COLO829 (cell line): Measurements from ENCODE around the gene MANBA.
A peak's percentile ranks its signal among the peaks of the same experiment; 100 is the strongest.

ENCODE experiments used
- DNase-seq: peaks from one replicate; pipeline ENCODE4 v3.0.0; 2012; ENCODE audit warnings: low spot score

Gene MANBA

DNA sequence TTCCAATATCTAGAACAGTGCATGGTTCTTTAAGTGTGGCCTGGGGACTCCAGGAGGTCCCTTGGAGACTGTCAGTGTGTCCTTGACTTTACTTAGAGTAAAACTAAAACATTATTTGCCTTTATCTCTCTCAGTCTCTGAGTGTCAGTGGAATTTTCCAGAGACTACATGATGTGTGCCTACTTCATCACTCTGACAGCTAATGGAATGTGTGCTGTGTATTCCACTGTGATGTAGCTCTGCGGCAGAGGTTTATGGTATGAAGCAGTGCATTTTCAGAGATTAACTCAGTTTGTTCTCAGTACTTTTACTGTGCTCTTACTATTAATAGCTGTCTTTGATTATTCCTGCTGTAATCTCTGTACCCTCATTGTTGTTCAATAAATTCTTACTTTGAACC lies 85.6 kb downstream of the MANBA start:
- no peak for DNase-seq

DNA sequence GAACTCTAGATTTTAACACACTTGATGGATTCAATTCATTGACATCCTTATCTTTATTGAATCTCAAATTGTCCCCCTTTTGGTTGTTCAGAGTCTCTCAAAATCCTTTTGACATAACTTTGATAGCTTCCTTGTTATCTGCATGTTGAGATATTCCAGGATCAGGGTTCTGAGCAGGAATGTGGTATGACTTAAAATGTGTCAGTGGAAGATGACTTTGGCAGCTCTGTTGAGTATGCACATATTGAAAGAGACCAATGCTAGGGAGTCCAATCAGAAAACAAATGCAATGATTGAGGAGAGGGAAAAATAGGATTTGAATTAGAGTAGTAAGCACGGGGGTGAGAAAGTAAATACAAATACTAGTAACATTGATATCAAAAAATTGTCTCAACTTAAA lies 93.8 kb downstream of the MANBA start:
- DNase-seq, result no peak

DNA sequence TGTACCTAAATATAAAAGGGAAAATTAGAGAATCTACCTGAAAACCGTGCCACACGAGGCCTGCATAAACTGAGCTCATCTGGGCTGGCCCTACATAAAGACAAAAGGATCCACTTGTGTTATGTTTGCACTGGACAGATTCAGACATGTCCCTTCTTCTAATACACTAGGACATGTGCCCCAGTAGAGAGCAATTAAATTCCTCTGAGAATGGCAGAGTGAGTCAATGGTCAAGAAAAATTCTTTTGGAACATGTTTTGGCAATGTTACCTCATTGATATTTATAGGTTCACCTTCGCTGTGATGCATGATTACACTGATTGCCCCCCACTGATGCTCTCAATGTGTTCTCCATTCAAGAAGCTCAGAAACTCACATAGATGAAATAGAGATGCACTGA lies 95.2 kb downstream of the MANBA start:
- no peak for DNase-seq

DNA sequence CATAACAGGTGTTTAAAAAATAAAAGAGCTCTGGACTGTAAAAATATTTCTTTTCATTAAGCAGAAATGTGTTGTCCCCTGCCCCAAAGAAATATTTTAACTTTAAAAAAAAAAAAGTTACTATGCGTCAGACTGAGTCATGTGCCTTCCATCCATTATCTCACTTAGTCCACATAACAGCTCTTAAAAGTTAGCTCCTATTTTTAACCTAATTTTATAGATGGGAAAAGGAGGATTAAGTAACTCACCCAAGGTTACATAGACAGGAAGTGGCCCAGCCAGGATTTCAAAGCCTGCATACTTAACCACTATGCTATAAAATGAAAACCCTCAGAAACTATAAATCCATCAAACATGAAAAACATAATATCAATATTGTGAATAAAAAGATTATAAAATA lies 97.7 kb downstream of the MANBA start:
- peak; percentile 20 for DNase-seq

DNA sequence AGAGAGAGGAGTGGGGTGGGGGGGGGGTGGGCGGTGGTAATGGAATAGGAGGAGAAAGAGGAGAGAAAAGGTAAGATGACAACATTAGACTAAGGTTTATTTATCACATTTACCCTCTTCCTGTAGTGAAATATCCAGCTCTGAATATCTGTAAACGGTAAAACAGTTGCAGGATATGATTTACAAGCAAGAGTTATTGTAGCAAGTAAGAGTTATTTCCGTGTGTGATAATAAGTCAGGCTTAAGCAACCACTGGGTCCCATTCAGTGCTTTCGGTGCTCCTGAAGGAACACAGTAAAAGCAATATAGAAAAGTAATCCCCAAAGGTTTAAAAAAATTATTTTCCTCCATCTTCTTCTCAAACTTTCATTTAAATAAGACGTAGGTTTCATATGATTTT lies 103.6 kb downstream of the MANBA start:
- no peak for DNase-seq

DNA sequence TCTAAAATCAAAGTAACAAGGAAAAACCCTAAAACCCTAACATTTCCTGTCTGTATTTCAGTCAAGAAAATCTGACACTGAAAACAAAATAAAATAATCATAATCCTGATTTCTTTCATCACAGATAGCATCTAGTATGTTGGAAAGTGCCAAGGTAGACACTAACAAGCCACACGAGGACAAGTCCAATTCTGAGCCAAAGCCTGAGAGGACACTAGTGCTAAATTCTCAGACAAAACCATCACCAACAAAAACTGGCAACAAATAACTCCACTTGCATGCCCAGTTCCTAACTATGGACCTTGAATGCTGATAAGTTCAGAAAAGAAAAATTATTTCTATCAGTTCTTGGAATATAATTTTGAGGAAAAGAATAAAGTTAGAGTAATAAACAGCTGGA lies 113.7 kb downstream of the MANBA start:
- DNase-seq, result no peak

DNA sequence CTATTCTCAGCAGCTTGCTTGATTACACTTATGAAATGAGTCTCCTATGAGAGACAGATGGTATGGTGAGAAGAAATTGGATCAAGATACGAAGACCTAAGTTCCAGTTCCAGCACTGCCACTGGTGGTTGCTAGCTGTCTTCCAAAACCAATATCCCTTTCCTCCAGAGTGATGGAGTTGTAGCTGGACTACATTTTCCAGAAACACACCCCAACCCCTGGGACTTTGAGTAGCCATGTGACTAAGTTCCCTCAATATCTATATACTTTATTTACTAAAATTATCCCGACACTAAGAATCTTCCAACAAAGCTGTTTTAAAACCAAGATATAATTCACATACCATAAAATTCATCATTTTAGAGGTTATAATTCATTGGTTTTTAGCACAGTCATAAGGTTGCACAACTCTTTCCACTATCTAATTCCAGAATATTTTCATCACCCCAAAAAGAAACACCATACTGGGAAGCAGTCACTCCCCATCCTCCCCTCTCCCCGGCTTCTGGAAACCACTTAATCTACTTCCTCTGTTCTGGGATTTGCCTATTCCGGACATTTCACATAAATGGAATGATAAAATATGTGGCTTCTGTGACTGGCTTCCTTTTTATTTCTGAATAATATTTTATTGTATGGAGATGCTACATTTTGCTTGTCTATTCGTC lies 118.0 kb downstream of the MANBA start:
- no peak for DNase-seq

DNA sequence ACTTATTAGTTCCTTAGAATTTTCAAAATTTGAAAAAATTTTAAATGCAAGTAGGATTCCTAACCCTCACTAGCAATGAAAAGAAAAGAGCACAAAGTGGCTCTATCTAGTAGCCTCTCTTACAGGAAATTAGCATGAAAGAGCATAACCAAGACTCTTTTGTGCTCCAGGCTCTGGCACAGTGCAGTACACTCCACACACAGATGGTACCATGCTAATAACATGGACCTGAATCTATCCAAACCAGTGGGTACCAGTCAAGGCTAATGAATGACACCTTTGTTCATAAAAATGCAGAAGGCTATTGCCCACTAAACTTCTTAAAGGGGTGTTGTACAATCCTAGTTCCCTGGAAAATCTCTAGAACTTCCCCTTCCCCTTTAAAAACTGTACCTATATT lies 119.0 kb downstream of the MANBA start:
- peak; percentile 89 for DNase-seq

DNA sequence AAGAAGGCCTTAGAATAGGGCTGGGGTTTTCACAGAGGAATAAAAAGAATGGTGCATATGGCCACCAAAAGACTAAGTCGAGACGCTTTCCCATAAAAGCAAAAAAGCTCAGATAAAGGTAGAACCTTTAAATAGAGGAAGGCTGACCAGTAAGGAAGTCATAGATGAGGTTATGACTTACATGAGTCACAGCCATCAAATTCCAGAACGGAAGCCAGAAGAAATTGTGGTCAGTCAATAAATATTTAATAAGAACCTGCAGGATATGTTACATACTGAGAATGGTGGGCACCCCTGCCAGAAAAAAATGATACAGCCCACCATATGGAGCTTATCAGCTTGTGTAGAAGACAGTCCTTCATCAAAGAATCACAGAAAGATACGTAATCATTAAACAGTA lies 120.1 kb downstream of the MANBA start:
- DNase-seq, result no peak

DNA sequence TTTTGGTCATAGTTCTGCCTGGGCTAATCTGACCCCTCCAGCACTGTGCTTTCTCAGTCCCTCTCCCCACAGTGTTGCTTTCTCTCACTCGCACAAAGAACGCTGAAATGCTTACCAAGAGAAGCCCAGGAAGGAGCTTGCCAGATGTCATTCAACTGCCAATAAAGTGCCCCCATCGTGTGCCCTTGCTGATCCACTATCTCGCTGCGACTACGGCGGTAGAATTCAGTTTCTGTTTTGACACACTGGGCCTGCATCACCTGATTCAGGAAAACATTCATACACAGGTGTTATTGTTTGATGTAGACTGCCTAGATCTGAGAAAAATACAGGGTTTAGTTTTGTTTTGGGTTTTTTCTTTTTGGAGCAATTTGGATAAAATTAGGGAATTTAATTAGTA lies 121.2 kb downstream of the MANBA start:
- DNase-seq, result no peak

DNA sequence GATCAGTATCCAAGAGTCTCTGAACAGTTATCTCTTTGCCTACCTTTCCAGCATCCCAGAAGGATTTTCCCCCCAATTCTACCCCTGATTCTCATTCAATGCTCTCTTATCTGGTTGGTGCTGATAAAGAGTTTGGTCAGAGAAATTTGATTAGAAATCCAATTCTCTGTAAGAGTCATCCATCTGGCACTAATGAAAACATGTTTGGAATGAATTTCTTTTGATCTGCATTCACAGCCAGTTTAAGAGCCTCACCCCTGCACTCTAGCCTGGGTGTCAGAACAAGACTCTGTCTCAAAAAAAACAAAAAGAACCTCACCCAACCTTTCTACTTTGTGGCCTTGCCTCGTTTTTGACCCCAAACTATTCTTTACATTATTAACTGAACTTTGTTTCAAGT lies 122.1 kb downstream of the MANBA start:
- no peak for DNase-seq

DNA sequence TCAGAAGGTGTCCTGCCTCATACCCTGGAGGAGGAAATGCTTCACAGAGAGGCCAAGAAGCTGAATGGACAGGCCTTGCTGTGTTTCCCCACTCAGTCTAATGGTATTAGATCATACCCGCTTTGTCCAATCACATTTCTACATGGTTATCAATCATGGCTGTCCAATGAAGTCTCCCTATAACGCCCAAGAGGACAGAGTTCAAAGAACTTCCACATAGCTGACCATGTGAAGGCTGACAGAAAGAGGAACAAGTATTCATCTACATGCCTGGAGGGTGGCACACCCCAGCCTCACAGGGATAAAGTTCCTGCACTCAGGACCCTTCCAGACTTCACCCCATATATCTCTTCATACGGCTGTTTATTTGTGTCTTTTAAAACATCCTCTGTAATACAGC lies 123.4 kb downstream of the MANBA start:
- DNase-seq, result no peak

DNA sequence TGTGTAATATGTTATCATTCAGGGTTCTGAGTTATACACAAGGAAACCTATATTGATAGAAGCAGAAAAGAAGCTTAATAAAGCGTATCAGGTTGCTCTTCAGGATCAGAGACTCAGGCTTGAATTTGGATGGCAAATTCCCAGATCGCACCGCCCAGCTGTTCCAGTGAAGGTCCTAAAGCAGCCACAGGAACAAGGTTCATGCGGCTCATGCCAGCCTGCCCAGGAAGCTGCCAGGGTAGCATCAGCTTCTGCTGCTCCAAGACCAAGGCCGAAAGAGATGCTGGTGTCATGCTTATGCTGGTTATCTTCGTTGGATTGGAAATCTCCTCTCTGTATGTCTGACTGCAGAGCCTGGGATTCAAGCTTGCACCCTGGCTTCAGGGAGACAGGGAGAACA lies 127.7 kb downstream of the MANBA start:
- DNase-seq, result no peak

DNA sequence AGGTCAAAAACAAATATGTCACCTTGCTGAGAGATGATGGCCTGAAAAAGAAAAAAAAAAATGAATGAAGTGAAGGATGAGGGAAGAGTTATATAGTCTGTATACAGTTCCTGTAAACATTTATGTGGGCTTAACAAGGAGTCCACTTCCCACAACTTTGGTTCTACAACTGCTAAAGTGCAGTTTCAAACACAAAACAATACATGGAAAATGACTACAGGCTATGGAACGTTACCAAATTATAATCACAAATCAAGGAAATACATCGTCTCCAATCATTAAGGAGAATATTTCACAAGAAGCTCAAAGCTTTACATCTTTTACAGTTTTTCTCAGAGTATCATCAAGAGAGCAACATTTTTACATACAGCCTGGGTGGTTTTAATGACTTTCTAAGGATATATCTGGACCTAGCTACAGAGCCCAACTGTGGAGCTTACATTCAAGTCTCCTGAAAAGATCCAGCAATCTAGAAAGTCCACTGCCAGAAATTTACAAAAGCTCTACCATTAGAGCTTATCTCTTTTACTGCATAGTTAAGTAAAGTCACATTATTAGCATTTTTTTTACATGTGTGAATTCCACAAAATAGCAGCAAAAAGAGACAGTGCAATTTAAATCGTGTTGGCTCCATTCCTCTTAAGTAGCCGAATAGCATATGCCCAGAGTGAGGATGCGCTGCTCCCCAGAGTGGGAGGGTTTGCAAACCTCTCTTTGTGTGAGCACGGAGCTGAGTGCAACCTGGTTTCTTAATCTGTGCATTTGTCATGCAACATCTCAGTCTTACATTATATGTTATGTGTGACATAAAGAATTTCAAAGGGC lies 128.3 kb downstream of the MANBA start:
- no peak for DNase-seq

DNA sequence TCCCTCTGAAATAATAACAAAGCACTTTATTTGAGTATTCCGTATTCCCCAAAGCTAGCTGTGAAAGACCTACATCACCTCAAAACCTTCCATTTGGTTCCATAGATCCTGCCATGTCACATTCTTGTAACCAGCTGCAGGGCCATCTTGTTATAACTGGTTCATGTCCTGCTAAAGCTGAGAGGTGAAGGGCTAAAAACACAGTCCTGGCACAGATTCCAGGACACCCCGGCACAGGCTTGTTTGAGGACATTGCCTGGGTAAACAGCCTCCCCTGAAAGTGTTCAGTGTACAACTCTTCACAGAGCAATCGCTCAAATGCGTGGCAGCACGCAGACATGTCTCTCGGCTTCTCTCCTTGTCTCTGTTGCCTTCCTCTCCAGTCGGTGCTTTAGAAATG lies 129.2 kb downstream of the MANBA start:
- DNase-seq, result no peak

DNA sequence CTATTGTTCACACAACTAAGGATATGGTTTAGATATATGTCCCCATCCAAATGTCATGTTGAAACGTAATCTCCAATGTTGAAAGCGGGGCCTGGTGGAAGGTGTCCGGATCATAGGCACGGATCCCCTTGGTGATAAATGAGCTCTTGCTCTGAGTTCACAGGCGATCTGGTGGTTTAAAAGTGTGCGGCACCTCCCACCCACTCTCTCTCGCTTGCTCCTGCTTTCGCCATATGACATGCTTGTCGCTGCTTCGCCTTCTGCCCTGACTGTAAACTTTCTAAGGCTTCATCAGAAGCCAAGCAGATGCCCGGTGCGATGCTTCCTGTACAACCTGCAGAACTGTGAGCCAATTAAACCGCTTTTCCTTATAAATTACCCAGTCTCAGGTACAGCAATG lies 131.1 kb downstream of the MANBA start:
- DNase-seq, result no peak

DNA sequence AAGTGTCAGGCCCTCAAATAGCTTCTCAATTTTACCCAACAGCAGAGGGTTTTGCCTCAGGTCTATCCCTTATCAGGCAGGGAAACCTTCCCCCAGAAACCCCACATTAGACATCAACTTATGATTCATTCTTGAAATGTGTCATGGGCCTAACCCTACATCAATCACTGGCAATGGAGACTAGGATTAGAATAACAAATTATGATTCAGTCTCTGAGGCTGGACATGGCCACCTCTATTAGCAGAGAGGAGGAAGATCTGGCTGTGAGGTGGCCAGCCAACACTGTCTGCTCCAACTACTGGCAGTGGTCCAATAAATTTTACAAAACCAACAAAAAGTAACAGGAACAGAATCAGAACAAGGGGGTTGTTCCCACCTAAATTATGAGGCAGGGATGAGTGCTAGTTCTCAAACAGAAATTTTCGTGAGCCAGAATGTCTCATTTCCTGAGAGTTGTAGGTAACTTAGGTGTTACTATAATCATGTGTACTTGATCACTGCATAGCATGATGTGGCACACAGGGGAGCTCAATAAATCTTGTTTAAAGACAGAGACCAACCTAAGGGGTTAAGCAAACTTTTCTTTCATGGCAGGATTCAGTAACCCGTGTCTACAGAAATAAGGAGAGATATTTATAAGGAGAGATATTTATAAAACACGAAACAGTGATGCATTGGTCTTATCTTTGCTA lies 132.8 kb downstream of the MANBA start:
- peak; percentile 42 for DNase-seq

DNA sequence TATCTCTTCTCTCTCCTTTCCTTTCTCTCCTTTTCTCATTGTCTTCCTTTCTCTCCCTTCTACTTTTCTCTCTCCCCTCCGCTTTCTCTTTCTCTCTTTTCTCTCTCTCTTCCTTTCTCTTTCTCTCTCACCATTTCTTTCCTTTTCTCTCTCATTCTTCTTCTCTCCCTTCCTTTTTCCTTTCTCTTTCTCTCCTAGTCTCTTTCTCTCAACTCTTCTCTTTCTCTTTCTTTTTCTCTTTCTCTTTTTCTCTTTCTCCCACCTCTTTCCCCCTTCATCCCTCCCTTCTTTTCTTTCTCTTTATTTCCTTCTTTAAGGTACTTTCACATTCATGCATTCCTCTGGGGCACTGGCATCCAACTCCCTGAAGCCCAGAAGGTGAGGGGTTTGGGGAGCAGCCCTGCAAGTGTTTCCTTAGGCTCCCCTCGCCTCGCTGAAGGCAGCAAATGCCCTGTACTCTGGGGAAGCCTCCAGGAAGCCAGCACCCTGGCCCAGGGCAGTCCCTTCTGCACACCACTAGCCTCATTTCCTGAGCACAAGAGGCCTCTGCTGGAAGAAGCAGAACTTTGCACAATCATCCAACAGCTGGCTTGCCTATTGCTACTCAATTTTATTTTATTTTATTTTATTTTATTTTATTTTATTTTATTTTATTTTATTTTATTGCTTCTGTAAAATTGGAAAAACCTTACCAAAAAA lies 135.4 kb downstream of the MANBA start:
- DNase-seq, result peak; percentile 76

DNA sequence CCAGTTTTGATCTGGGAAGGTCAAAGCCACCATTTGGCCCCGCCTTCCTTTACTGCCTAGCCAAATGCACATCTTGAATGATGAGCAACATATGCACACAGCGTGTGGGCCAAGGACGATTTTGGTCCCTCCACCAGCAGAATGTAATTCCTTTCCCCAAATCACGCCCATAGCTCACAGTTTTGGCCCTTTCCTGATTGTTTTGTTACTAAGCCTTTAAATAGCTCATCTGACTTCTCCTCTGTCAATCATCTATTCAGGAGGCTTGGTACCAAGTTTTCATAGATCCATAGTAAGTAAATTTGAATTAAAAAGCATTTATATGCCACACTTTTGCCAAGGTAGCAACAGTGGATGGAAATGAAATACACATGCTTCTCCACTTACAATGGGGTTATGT lies 136.3 kb downstream of the MANBA start:
- no peak for DNase-seq

DNA sequence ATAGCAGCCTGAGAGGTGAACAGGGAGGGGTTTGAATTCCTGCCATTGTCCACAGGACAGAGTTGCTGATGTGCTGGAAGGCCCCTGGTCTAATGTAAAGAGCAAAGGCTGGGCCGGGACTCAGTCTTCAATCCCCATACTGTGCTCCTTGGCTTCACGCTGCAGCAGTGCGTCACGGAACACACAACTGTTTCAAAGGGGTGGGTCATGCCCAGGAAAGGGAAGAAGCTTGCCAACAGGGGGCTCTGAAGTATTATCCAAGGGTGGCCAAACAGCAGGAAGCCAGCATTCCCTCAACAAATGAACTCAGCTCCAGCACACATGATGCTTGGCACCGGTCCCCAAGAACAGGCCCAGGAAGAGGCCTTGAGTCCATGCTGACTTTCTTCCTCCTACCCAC lies 137.1 kb downstream of the MANBA start:
- DNase-seq, result no peak

DNA sequence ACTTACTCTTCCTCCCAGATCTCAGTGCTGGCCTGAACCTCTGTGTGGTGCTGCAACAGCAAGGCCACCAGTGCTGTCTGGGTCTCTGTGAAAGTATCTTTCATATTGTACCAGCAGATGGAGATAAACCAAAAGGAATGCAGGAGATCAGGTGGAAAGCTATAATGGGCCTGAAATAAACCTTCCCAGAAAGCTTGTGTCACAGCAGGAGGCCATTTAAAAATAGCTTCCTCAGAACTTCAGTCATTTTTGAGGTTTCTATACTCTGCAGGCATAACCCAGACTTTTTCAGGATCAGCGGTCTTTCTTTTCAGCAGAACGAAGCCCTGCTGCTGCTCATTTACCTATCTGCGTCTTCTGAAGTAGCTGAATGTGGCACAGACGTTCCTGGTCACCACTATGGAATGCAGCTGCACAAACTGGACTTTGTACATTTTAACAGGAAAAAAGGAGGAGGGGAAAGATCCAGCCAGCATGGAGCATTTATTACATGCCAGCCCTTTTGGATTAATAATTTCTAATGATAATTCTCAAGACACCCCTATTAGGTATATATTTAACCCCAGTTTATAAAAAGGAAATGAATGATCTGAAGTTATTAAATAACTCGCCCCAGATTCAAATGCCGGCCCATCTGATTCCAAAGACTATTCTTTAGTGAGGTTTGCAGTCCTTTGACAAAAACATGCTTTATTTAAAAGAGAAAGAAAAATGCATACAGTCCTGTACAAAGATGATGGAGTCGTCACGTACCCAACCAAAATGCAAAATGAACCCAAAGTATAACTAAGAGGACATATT lies 139.9 kb downstream of the MANBA start:
- peak; percentile 84 for DNase-seq
